Effector memory CD4-positive, alpha-beta T cell (primary cell): ENCODE data around the gene RBFOX1.

Source experiments
- DNase-seq, 3 donors: peaks; one replicate each; pipeline ENCODE4 v3.0.0-alpha.2; 2020
- H3K27ac ChIP-seq: 2 replicates; pipeline ENCODE4 v1.7.0; 2013; ENCODE audit warnings: mild to moderate bottlenecking, low read length, moderate library complexity; ENCODE audit not compliant: insufficient read depth, poor library complexity, severe bottlenecking
- H3K27me3 ChIP-seq: replicated peaks from 2 replicates; pipeline ENCODE4 v1.7.0; 2013; ENCODE audit warnings: mild to moderate bottlenecking, low read length; ENCODE audit not compliant: insufficient read depth, control insufficient read depth, poor library complexity, severe bottlenecking
- H3K36me3 ChIP-seq: 2 replicates; pipeline ENCODE4 v1.7.0; 2013; ENCODE audit warnings: mild to moderate bottlenecking, low read length, moderate library complexity; ENCODE audit not compliant: control insufficient read depth, insufficient read depth
- H3K4me1 ChIP-seq: 2 replicates; pipeline ENCODE4 v1.7.0; 2013; ENCODE audit warnings: low read length, mild to moderate bottlenecking; ENCODE audit not compliant: control insufficient read depth, insufficient read depth, poor library complexity, severe bottlenecking
- H3K4me3 ChIP-seq: 2 replicates; pipeline ENCODE4 v1.7.0; 2013; ENCODE audit warnings: low read length, low read depth, mild to moderate bottlenecking; ENCODE audit not compliant: insufficient read depth, poor library complexity, severe bottlenecking
- H3K9me3 ChIP-seq: 2 replicates; pipeline ENCODE4 v1.7.0; 2013; ENCODE audit warnings: mild to moderate bottlenecking, low read length, moderate library complexity; ENCODE audit not compliant: control insufficient read depth

Gene RBFOX1

DNA sequence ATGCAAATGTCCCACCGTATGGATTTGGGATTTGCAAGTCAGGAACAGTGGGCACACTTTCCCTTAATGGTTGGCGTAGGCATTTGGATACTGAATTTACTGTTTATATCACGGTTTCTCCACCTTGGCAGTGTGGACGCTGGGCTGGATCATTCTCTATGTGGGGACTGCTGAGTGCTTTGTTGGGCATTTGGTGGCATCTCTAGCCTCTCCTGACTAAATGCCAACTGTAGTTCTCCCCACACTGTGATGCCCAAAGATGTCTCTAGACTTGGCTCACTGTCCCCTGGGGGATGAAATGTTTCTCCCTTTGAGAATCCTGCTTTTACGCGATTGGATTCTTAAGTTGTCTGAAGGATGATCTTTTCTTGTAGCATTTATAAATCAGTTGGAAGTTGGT is 49.0 kb downstream of the RBFOX1 start:
- Histone ChIP-seq H3K27ac (no peak overlapping the region), H3K4me3 (no peak overlapping the region), H3K9me3 (no peaks in the 10 kb centered on the region), H3K27me3 (no peaks in the 10 kb centered on the region), H3K4me1 (no peaks in the 10 kb centered on the region), H3K36me3 (no peaks in the 10 kb centered on the region)
- DNase-seq, result no peak

DNA sequence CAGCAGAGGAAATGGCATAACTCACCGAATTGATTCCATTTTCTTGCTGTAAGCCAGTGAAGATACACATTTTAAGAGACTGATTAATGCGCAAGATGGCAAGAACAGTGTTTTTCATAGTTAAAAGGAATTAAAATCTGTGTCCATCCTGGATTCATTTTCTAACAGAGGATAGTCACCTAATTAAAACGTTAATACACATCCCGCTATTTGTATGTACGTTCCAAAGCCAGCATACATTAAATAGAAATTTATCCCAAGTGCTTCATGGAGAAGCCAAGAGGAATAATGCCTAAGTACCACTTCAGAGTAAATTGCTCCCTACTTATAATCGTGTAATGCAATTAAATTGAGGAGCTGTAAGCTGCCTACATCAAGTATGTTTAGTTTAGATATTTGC is 49.9 kb downstream of the RBFOX1 start:
- H3K9me3 ChIP-seq, result no peaks in the 10 kb centered on the region
- H3K4me1 ChIP-seq, result no peaks in the 10 kb centered on the region
- DNase-seq, result no peak
- no peak overlapping the region for H3K4me3 ChIP-seq
- H3K27me3 ChIP-seq, result no peaks in the 10 kb centered on the region
- H3K36me3 ChIP-seq, result no peaks in the 10 kb centered on the region
- H3K27ac ChIP-seq, result no peak overlapping the region

DNA sequence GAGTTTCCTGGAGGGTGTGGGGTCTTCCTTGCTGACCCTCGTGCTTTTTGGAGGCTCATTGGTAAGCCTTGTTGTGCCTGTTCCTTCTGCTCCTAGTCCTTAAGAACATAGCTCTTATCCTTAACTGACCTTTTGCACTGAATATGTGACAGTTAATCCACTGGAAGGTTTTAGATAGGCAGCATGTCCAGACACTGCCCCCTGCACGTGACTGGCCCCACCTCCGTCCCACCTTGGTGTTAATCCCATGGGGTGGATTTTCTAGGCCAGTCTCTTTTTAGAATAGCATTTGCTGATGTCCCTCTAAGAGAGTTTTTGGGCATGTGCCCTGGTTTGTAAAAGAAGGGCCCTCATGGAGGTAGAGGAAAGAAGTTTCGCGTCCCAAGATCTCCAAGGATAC is 58.3 kb downstream of the RBFOX1 start:
- Histone ChIP-seq H3K36me3 (no peaks in the 10 kb centered on the region), H3K9me3 (no peaks in the 10 kb centered on the region), H3K27ac (no peak overlapping the region), H3K27me3 (no peaks in the 10 kb centered on the region), H3K4me3 (no peak overlapping the region), H3K4me1 (no peaks in the 10 kb centered on the region)
- no peak for DNase-seq

- Histone ChIP-seq H3K4me3 (no peak overlapping the region), H3K4me1 (no peaks in the 10 kb centered on the region), H3K27me3 (no peaks in the 10 kb centered on the region), H3K36me3 (no peaks in the 10 kb centered on the region), H3K9me3 (no peaks in the 10 kb centered on the region), H3K27ac (no peak overlapping the region)
- no peak for DNase-seq
Observed at GRCh38 chr16:7391694-7392093, 59.0 kb downstream of the RBFOX1 start.

- no peaks in the 10 kb centered on the region for H3K36me3 ChIP-seq
- no peaks in the 10 kb centered on the region for H3K9me3 ChIP-seq
- H3K4me3 ChIP-seq, result no peak overlapping the region
- DNase-seq, result no peak
- no peaks in the 10 kb centered on the region for H3K4me1 ChIP-seq
- no peak overlapping the region for H3K27ac ChIP-seq
- no peaks in the 10 kb centered on the region for H3K27me3 ChIP-seq
Observed at GRCh38 chr16:7392206-7392605, 59.6 kb downstream of the RBFOX1 start.

- H3K36me3 ChIP-seq, result no peaks in the 10 kb centered on the region
- H3K27ac ChIP-seq, result no peak overlapping the region
- no peaks in the 10 kb centered on the region for H3K9me3 ChIP-seq
- no peaks in the 10 kb centered on the region for H3K4me1 ChIP-seq
- DNase-seq, result no peak
- H3K27me3 ChIP-seq, result no peaks in the 10 kb centered on the region
- H3K4me3 ChIP-seq, result no peak overlapping the region
Observed at GRCh38 chr16:7393680-7394079, 61.0 kb downstream of the RBFOX1 start.

DNA sequence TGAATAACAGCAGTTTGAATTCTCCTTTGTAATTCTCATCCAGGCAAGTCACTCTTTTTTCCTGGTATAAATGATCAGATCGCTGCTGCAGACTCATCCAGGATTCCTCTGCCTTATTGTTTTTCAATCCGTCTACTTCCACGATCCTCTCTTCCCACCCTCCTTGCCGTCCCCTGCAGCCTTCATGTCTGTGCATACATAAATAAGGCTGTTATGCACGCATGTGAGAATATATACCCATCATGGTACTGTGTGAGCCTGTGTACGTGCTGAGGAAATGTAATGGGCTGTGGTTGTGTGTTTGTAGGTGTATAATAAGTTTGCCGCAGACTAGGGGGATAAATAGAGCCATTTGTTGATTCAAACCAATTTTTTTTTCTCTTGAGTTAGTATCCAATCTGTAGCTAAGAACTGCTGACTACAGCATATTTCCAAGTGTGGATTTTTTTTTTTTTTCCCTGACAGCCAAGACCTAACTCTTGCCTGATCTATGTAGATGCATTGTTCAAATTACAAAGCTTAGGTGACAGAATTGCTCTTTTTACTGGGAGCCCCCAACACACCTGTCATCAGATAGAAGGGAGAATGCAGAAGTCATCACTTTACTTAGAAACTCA is 62.2 kb downstream of the RBFOX1 start:
- Histone ChIP-seq H3K4me3 (no peak overlapping the region), H3K4me1 (no peaks in the 10 kb centered on the region), H3K27ac (no peak overlapping the region), H3K36me3 (no peaks in the 10 kb centered on the region), H3K27me3 (no peaks in the 10 kb centered on the region), H3K9me3 (no peaks in the 10 kb centered on the region)
- no peak for DNase-seq

DNA sequence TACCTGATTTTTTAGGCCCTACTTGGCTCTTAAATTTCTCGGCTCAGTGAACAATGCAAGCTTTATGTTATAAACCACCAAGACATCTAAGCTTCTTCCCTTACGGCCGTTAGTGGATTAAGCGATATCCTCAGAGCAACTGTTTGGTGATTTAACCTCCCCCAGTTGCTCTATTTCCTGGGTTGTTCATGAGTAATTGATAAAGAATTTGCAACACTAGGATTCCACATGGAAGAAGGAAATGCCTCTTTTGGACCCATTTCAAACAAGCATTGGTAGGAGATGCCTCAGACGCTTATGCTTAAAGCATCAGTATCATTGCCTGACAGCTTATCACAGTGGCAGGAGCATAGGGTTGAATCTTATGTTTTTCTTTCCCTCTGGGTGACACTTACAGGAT is 65.3 kb downstream of the RBFOX1 start:
- Histone ChIP-seq H3K4me1 (no peaks in the 10 kb centered on the region), H3K36me3 (no peaks in the 10 kb centered on the region), H3K4me3 (no peak overlapping the region), H3K27me3 (no peaks in the 10 kb centered on the region), H3K27ac (no peak overlapping the region), H3K9me3 (peaks cover 2% of the 10 kb centered on the region)
- no peak for DNase-seq

GRCh38 chr16:7398536-7398935 is 65.9 kb downstream of the RBFOX1 start:
- Histone ChIP-seq H3K27me3 (no peaks in the 10 kb centered on the region), H3K9me3 (peaks cover 2% of the 10 kb centered on the region), H3K27ac (no peak overlapping the region), H3K4me3 (no peak overlapping the region), H3K36me3 (no peaks in the 10 kb centered on the region), H3K4me1 (no peaks in the 10 kb centered on the region)
- DNase-seq, result no peak

- Histone ChIP-seq H3K36me3 (no peaks in the 10 kb centered on the region), H3K27me3 (no peaks in the 10 kb centered on the region), H3K4me3 (no peak overlapping the region), H3K9me3 (peaks cover 2% of the 10 kb centered on the region), H3K4me1 (no peaks in the 10 kb centered on the region), H3K27ac (no peak overlapping the region)
- DNase-seq, result no peak
Observed at GRCh38 chr16:7399296-7399695, 66.7 kb downstream of the RBFOX1 start.
